HG03045 (cell line): ENCODE data around the gene LONP2.
"Not testable (repeated sequence)": the region's sequence is repeated elsewhere in the genome, so short reads cannot be mapped to it uniquely, and the experiment has no call there.

ENCODE experiments used
- ATAC-seq: cut with Tn5 transposase; IDR thresholded peaks from one replicate; pipeline ENCODE4 v1.9.1; 2021; ENCODE audit warnings: mild to moderate bottlenecking, moderate library complexity; ENCODE audit not compliant: unreplicated experiment

The LONP2 gene

GRCh38 chr16:48365025-48365600 is 121.0 kb downstream of the LONP2 start:
- ATAC-seq = no peak

DNA sequence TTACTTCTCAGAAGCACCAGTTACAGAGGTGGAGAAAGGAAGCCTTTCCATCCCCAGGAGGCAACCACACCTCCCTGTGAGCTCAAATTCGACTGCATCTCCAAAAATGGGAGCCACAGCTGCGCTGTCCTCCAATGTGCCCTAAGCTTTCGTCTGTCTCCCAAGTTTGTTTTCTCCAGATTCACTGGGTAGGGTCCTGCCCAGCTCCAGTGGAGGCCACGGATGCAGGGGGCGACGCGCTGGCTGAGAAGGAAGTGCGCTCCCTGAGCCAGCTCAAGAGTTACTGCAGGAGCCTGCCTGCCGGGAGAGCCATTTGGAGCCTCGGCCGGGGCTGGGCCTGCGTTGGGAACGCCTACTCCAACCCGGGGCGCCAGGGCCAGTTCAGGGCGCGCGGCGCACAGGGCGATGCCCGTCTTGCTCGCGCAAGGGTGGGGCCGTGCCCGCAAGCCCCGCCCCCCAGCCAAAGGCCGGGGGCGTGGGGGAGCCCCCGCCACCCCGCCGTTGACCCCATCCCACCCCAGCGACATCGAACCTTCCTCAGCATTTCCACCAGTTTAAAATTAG is 121.6 kb downstream of the LONP2 start:
- peak; percentile 95 for ATAC-seq

DNA sequence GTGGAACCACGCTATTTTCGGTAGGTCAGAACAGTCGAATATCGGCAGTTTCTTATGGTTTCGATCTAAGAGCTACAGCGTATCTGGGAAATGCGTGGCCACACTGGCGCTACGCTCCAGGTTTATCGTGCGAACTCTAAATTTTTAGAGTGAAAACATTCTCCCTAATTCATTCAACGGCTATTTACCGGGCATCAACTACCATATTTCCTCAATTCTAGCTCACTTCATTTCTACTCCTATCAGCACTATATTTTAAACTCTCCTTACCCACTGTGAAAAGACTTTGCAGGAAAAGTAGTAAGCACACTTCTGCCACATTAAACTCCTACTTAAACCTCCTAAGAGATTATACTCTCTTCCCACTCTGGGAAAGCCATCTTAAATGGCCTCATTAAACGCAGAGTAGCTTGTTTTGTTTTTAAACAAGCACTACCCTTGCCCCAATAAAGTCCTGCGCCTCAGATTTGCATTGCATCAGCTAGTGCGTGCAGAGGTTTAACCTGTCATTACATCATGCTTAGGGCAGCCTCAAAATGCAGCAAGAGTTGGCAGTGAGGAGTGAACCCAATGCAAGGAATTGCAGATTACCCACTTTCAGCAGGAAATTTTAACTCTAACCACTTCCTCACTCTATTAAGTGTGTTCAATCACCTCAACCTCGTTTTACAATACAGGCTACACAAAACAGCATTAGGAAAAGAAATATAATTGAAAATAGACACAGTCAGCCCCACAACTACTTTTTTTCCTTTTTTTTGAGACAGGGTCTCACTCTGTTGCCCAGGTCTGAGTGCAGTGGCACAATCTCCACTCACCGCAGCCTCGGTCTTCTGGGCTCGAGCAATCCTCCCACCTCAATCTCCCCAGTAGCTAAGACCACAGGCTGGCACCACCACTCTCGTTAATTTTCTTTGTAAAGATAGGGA is 122.3 kb downstream of the LONP2 start:
- peak; percentile 47 for ATAC-seq

GRCh38 chr16:48367441-48368049 is 123.4 kb downstream of the LONP2 start:
- ATAC-seq = no peak

DNA sequence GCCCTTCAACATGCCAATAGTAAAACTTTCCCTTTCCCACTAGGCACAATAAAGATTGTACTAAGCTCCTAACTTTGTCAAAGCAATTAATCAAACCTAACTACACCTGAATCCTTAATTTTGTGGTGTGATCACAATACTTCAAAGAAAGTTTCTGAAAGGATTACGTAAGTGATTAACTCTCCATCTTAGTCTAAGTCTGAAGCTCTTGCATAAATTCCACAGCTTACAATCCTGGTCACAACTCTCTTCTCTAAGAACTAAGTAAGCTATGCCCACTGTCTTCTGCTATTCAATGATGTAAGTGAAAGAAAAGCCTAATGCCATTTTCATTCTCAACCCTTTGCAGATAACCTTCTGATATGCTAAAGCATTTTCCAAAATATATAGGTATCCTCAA is 125.7 kb downstream of the LONP2 start:
- ATAC-seq = no peak

DNA sequence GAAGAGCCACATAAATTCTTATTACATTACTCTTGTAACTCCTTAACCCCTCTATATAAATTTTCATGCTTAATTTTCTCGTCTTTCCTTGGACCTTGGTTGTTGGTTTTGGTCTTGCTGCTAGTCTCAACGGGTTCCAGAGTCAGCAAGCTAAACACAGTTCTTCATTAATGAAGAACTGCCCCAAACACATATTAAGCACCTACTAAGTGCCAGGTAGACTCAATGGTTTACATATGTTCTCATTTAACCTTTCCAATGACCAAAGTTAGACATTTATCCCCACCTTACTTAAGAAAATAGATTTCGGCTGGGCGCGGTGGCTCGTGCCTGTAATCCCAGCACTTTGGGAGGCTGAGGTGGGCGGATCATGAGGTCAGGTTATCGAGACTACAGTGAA is 126.1 kb downstream of the LONP2 start:
- ATAC-seq = no peak

DNA sequence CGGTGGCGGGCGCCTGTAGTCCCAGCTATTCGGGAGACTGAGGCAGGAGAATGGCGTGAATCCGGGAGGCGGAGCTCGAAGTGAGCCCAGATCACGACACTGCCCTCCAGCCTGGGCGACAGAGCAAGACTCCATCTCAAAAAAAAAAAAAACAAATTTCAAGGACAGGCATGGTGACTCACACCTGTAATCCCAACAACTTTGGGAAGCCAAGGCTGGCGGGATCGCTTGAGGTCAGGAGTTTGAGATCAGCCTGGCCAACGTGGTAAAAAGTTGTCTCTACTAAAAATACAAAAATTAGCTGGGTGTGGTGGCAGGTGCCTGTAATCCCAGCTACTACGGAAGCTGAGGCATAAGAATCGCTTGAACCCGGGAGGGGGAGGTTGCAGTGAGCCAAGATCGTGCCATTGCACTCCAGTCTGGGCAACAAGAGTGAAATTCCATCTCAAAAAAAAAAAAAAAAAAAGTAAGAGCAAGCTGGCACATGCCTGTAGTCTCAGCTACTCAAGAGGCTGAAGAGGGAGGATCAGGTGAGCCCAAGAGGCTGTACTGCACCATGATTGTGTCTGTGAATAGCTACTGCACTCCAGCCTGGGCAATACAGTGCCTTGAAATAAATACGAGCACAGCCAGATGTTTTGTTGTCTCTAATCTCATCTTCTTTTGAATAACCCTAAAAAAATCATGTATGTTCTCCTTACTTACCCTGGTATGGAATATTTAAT is 126.7 kb downstream of the LONP2 start:
- ATAC-seq = not testable (repeated sequence)

- ATAC-seq = no peak
Measured at GRCh38 chr16:48371393-48371780, 127.3 kb downstream of the LONP2 start.

- ATAC-seq = no peak
Measured at GRCh38 chr16:48372744-48373143, 128.6 kb downstream of the LONP2 start.

DNA sequence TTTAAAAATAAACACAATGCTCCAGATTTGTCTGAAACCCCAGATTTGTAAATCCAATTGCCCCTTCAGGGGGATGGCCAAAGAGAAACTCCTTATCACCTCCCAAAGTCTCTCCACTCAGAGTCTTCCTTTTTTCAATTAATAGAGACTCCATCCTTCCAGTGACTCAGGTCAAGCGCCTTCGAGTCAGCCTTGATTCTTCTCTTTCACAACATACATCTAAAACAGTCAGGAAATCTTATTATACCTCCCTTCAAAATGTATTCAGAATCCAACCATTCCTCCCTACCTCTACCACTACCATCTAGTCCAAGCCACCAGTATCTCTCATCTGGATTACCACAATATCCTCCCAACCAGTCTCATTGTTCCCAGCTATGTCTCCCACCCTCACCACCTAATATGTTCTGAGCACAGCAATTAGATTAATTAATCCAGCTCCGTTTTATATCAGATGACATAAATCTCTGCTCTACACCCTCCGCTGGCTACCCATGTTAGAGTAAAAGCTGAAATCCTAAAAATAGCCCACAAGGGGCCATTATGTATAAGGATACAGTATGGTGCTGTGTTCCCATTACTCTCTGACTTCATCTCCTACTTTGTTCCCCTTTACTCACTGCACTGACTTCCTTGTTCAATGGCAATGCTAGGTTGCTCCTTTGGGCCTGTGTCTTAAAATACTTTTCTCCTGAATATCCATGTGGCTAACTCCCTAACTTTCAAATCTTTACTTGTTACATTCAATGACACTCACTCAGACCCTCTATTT is 129.3 kb downstream of the LONP2 start:
- ATAC-seq = no peak

DNA sequence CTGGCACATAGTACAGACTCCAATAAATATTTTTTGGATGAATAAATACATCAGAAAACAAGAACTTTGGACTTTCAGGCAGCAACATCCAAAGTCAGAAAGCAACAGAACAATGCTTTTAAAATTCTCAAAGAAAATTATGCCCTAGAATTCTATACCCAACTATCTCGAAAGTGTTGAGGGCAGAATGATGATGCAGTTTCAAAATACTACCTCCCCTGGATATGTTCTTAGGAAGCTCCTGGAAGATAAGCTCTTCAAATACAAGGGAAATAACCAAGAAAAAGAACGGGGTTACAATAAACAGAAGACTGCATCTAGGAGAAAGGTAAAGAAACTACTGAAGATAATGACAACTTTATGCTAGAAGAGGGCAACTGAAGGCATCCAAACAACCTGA is 130.2 kb downstream of the LONP2 start:
- no peak for ATAC-seq

- not testable (repeated sequence) for ATAC-seq
Measured at GRCh38 chr16:48377301-48377700, 133.2 kb downstream of the LONP2 start.

GRCh38 chr16:48378276-48378675 is 134.2 kb downstream of the LONP2 start:
- no peak for ATAC-seq

GRCh38 chr16:48378836-48379235 is 134.7 kb downstream of the LONP2 start:
- ATAC-seq = no peak

DNA sequence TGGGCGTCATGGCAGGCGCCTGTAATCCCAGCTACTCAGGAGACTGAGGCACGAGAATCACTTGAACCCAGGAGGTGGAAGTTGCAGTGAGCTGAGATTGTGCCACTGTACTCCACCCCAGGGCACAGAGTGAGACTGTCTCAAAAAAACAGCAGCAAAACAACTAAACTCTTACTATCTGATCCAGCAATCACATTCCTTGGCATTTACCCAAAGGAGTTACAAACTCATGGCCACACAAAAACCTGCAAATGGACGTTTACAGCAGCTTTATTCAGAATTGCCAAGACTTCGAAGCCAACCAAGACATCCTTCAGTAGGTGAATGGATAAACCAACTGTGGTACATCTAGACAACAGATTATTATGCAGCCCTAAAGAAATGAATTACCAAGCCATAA is 137.1 kb downstream of the LONP2 start:
- no peak for ATAC-seq

GRCh38 chr16:48382131-48382530 is 138.0 kb downstream of the LONP2 start:
- no peak for ATAC-seq

DNA sequence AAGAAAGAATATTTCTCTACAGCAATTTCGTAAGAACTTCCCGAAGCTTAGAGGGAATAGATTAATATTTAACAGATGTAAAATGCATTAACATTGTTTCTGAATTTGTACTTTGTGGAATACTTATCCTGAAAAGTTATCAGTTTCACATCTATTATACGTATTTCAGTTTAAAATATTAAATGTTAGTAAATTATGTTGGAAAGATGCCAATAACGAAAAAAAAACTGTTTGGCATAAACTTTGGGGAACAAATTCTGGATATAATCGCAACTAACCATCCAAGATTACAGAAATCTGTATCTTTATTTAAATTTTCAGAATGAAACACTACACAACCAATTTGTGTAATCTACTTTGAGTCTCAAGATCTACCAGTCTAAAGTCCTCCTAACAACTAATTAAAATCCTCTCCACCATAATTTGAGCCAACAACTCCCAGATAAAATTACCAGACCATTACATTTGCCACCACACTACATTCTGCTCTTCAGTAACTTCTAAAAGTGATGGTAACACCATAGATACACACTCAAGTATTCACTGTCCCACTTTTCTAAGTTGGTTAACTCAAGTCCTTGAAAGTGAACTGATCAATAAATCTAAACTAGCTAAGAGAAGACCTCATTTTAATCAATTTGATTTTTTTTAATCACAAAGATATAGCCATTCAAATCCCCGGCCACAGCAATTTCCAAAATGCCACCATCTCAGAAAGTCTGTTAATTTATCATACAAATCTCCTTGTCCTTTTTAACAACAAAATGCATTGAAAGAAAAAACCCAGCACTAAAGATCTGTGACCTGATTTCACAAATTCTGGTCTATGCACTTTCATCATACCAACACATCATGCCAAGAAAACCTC is 139.1 kb downstream of the LONP2 start:
- no peak for ATAC-seq

- no peak for ATAC-seq
Measured at GRCh38 chr16:48383877-48384519, 139.9 kb downstream of the LONP2 start.
